GM18508 (cell line): ENCODE measurements around the gene HCAR1.
"Not testable (repeated sequence)": the region's sequence is repeated elsewhere in the genome, so short reads cannot be mapped to it uniquely, and the experiment has no call there.

Experiments used
- ATAC-seq: cut with Tn5 transposase; IDR thresholded peaks from one replicate; pipeline ENCODE4 v1.9.1; 2021; ENCODE audit warnings: moderate number of reproducible peaks; ENCODE audit not compliant: insufficient read depth, unreplicated experiment

HCAR1 gene

GRCh38 chr12:122730215-122731014 is at the start of gene HCAR1:
HCAR1 (minus strand) TSS chr12:122730844; CDS start chr12:122730339, 505 bp downstream.
- no peak for ATAC-seq

- ATAC-seq, result no peak
Measured at GRCh38 chr12:122757568-122757967, 26.9 kb upstream of the HCAR1 start.

GRCh38 chr12:122754790-122755189 is 24.1 kb upstream of the HCAR1 start:
- no peak for ATAC-seq

- no peak for ATAC-seq
Measured at GRCh38 chr12:122753319-122753650, 22.6 kb upstream of the HCAR1 start.

- ATAC-seq, result peak; percentile 83
Measured at GRCh38 chr12:122752464-122753318, 22.0 kb upstream of the HCAR1 start, which contains the start of gene DENR. DENR (plus strand) TSS chr12:122752824; CDS start chr12:122753702, 878 bp downstream.

- ATAC-seq, result not testable (repeated sequence)
Measured at GRCh38 chr12:122750781-122751515, 20.3 kb upstream of the HCAR1 start.

- ATAC-seq, result no peak
Measured at GRCh38 chr12:122749569-122750332, 19.1 kb upstream of the HCAR1 start.

GRCh38 chr12:122747224-122748135 is 16.8 kb upstream of the HCAR1 start:
- no peak for ATAC-seq

GRCh38 chr12:122743895-122744525 is 13.4 kb upstream of the HCAR1 start:
- no peak for ATAC-seq

- no peak for ATAC-seq
Measured at GRCh38 chr12:122740351-122740750, 9.7 kb upstream of the HCAR1 start.

GRCh38 chr12:122738571-122738970 is 7.9 kb upstream of the HCAR1 start:
- ATAC-seq, result no peak

- ATAC-seq, result no peak
Measured at GRCh38 chr12:122732611-122733010, 2.0 kb upstream of the HCAR1 start.

GRCh38 chr12:122732170-122732569 is 1.5 kb upstream of the HCAR1 start:
- no peak for ATAC-seq

- ATAC-seq, result no peak
Measured at GRCh38 chr12:122729583-122730214, 945 bp downstream of the HCAR1 start.

GRCh38 chr12:122726080-122726558 is 4.5 kb downstream of the HCAR1 start:
- ATAC-seq, result no peak

GRCh38 chr12:122725452-122726079 is 5.1 kb downstream of the HCAR1 start:
- no peak for ATAC-seq

- ATAC-seq, result no peak
Measured at GRCh38 chr12:122724641-122725243, 5.9 kb downstream of the HCAR1 start.
